Left ventricle myocardium inferior (tissue), 1 donor: ENCODE measurements around the gene OR10J4. TPM values are rescaled to one million over a fixed set of nuclear protein-coding genes. Genes with fewer than 3 reads are reported as not detected.

ENCODE experiments used
- DNase-seq: peaks from one replicate; pipeline ENCODE4 v3.0.0-alpha.2; 2020
- H3K27ac ChIP-seq: fragments of 200-600 bp; replicated peaks from 2 replicates; pipeline ENCODE4 v1.8.0; 2021
- H3K27me3 ChIP-seq: fragments of 200-600 bp; 2 replicates; pipeline ENCODE4 v1.8.0; 2021; ENCODE audit warnings: low read depth
- H3K36me3 ChIP-seq: fragments of 200-600 bp; 2 replicates; pipeline ENCODE4 v1.8.0; 2021
- H3K4me1 ChIP-seq: fragments of 200-600 bp; 2 replicates; pipeline ENCODE4 v1.8.0; 2021
- H3K4me3 ChIP-seq: fragments of 200-600 bp; 2 replicates; pipeline ENCODE4 v1.8.0; 2021; ENCODE audit warnings: mild to moderate bottlenecking, moderate library complexity
- H3K9me3 ChIP-seq: fragments of 200-600 bp; replicated peaks from 2 replicates; pipeline ENCODE4 v1.8.0; 2021
- intact Hi-C: fragments of 100-400 bp; cut with micrococcal nuclease; formaldehyde crosslinking; loops from one replicate; pipeline ENCODE4 v1.11.0; 2022
- total RNA-seq: library from RNA; stranded (reverse); fragmentation: NEBNext Ultra II Directional; extraction: Animal tissue kit (Norgen Biotek cat#: 25700); gene quantifications from one replicate; pipeline ENCODE4 v1.2.1, GENCODE V29; 2021
- TF ChIP-seq, protein P1 (sequence below): fragments of 200-600 bp; IDR thresholded peaks from 2 replicates; pipeline ENCODE4 v1.8.0; 2021; ENCODE audit warnings: antibody characterized with exemption, mild to moderate bottlenecking, borderline replicate concordance
- donor health status: DM: no; HTN: yes; CAD: no; lungs with severe emphysema.

OR10J4 gene
- total RNA-seq, 1 donor from 2014 or later: not detected

DNA sequence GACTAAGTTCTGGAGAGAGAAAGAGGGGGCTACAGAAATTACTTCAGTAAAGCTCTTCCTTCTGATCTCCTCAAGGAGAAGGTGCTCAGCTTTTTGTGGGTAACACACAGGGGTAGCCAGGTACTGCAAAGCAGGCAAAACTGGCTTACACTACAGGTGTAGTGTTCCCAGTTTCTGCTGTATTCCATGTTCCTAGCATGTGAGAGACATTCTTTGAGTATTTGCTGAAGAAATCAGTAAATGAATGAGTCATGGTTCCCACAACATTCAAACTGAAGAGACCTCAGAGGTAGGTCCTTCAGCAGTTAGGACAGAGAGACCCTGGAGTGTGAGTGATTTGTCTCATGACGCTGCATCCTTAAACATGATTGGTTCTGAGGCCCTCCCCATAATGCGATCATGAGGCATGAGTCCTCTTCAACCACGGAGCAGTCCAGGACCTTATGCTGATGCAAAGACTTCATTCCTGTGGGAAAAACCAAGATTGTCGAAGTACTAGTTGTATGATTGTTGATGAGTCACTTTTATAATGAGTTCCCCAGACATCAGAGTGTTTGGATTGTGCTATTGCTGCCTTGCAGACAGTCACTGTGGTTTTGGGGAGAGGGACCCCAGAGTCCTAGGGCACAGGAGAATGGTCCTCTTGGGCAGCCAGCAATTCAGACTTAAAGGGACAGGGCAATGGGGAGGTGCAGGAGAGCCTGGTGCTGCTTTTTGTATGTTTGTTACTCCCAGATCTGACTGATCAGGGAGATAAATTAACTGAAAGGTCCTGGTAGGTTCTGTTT is 2.7 kb upstream of the OR10J4 start:
- no peaks in the 10 kb centered on the region for H3K4me1 ChIP-seq
- no peak for DNase-seq
- H3K9me3 ChIP-seq: no peaks in the 10 kb centered on the region
- no peak overlapping the region for H3K4me3 ChIP-seq
- intact Hi-C loops: no loop called here
- TF ChIP-seq, protein P1, sequence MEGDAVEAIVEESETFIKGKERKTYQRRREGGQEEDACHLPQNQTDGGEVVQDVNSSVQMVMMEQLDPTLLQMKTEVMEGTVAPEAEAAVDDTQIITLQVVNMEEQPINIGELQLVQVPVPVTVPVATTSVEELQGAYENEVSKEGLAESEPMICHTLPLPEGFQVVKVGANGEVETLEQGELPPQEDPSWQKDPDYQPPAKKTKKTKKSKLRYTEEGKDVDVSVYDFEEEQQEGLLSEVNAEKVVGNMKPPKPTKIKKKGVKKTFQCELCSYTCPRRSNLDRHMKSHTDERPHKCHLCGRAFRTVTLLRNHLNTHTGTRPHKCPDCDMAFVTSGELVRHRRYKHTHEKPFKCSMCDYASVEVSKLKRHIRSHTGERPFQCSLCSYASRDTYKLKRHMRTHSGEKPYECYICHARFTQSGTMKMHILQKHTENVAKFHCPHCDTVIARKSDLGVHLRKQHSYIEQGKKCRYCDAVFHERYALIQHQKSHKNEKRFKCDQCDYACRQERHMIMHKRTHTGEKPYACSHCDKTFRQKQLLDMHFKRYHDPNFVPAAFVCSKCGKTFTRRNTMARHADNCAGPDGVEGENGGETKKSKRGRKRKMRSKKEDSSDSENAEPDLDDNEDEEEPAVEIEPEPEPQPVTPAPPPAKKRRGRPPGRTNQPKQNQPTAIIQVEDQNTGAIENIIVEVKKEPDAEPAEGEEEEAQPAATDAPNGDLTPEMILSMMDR: no peak
- no peaks in the 10 kb centered on the region for H3K36me3 ChIP-seq
- no peaks in the 10 kb centered on the region for H3K27me3 ChIP-seq
- H3K27ac ChIP-seq: no peak overlapping the region

DNA sequence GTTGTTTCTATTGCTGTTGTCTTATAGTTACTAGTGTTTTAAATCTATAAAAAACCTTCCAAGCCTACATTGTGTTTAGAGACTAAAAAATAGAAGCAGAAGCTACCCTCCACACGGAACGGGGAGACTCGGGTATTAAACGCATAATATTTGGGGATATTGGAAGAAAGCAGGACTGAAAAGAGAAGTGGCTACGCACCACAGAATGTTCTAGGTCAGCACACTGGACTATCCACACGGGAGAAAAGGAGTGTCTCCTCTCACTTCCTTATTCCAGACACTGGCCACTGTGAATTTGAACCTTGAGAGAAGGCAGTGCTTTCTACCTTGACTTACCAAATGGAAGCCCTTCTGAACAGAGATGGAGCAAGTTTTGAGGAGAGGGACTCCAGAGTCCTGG is 1.0 kb upstream of the OR10J4 start:
- TF ChIP-seq, protein P1: no peak
- no peak overlapping the region for H3K4me3 ChIP-seq
- no peaks in the 10 kb centered on the region for H3K9me3 ChIP-seq
- no peak overlapping the region for H3K27ac ChIP-seq
- no peaks in the 10 kb centered on the region for H3K4me1 ChIP-seq
- no peak for DNase-seq
- no peaks in the 10 kb centered on the region for H3K36me3 ChIP-seq
- intact Hi-C loops: no loop called here
- H3K27me3 ChIP-seq: no peaks in the 10 kb centered on the region

DNA sequence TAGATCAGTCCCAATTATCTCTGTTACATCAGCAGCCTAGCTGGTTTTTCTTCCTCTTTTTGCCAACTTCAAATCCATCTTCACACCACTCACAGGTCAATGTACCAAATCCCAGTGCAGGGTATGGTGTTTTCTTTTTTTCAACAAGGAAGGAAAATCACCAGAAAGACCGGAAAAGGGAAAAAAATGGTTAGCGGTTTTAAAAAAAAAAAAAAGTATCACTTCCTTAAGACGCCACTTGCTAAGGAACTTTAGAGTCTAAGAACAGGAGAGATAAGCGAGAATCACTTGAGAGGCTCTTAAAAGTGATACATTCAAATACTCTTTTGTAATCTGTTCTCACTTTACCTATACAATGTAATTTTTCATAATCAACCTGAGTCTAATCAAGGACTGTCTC is 4.5 kb downstream of the OR10J4 start:
- DNase-seq: no peak
- TF ChIP-seq, protein P1: no peak
- H3K36me3 ChIP-seq: no peaks in the 10 kb centered on the region

DNA sequence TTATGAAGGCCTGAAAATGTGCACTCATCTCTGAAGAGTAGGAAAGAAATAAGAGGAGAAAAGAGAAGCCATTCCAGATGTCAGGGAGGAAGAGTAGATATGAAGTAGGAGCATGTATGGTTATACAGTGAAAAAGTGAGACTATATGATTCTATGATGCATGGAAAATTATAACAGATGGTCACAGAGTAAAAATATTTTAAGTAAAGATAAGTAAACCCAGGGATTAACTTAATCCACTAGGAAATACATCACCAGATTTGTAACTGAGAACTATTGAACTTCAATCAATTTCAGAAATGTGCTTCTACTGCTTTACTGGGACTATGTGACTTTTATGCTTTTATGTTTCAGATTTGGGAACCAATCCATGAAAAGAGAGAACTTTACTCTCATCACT is 7.4 kb downstream of the OR10J4 start, which contains the start of gene OR10J1:
Gene OR10J1, plus strand, starts transcription at position 301 of the 400 bp plus-strand sequence. Its CDS starts 70 bp downstream, at position 371.
- H3K36me3 ChIP-seq: no peaks in the 10 kb centered on the region
- no peaks in the 10 kb centered on the region for H3K4me1 ChIP-seq
- no peak within 1 kb of the TSS for H3K27ac ChIP-seq
- TF ChIP-seq, protein P1: no peak
- no peak within 1 kb of the TSS for H3K4me3 ChIP-seq
- no peaks in the 10 kb centered on the region for H3K9me3 ChIP-seq
- DNase-seq: no peak
- H3K27me3 ChIP-seq: no peaks in the 10 kb centered on the region
- intact Hi-C loops: no loop called here

More for the DNA sequence above, 4.5 kb downstream of the OR10J4 start:
- no peaks in the 10 kb centered on the region for H3K27me3 ChIP-seq
- H3K4me3 ChIP-seq: no peak overlapping the region
- no peaks in the 10 kb centered on the region for H3K4me1 ChIP-seq
- intact Hi-C loops: no loop called here
- H3K9me3 ChIP-seq: no peaks in the 10 kb centered on the region
- H3K27ac ChIP-seq: no peak overlapping the region

DNA sequence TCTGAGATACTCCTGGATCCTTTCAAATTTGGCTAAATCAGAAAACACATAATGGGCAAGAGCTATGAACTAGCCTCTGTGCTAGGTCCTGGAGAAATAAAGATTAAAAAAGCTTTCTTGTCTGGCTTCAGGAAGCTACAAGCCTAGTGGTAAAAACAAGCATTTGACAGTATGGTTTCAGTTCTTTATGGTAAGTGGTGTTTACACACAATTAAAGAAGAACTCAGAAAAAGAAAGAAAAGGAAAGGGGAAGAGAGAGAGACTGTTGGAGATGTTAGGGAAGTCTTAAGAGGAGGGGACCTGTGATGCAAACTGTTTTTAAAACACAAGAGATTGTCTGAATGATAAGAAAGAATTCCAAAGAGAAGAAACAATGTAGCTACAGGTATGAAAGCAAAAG is 9.4 kb downstream of the OR10J4 start:
- intact Hi-C loops: no loop called here
- TF ChIP-seq, protein P1: no peak
- H3K9me3 ChIP-seq: no peaks in the 10 kb centered on the region
- no peaks in the 10 kb centered on the region for H3K27me3 ChIP-seq
- no peak overlapping the region for H3K27ac ChIP-seq
- no peaks in the 10 kb centered on the region for H3K36me3 ChIP-seq
- no peak for DNase-seq
- H3K4me1 ChIP-seq: no peaks in the 10 kb centered on the region
- H3K4me3 ChIP-seq: no peak overlapping the region
